Endothelial cell of umbilical vein (primary cell): ENCODE results near the gene POGZ. TPM values are rescaled to one million over a fixed set of nuclear protein-coding genes. Genes with fewer than 3 reads are reported as not detected.

Source experiments
- BruUV-seq: library from RNA; stranded (reverse); fragments of 400-500 nt; replicated peaks from 2 replicates; lab custom pipeline; 2021; lab: Mats Ljungman, UMichigan
- CTCF ChIA-PET: fragments of 300-600, 350-600 bp; sonication (Branson Sonifier 250); formaldehyde crosslinking; loops from one replicate; lab custom pipeline; 2021; ENCODE audit warnings: antibody characterized with exemption, inconsistent platforms; lab: Charles Lee
- POLR2A ChIA-PET: fragments of 300-600, 350-600 bp; sonication (Branson Sonifier 250); formaldehyde crosslinking; loops from one replicate; lab custom pipeline; 2021; ENCODE audit warnings: antibody characterized with exemption, inconsistent platforms; lab: Charles Lee
- DNase-seq: peaks from one replicate; pipeline ENCODE4 v3.0.0-alpha.2; 2011; ENCODE audit warnings: low read depth, low spot score
- FAIRE-seq: peaks from 2 replicates; lab custom pipeline; 2011; peaks lifted over from hg19 to GRCh38; lab: Jason Lieb, UNC
- H2AFZ ChIP-seq: 2 replicates; pipeline ENCODE4 v1.6.0; 2012; ENCODE audit warnings: low read depth, low read length, control low read depth, inconsistent platforms
- H3K27ac ChIP-seq: 2 replicates; pipeline ENCODE4 v1.5.1; 2011; ENCODE audit warnings: low read depth, mild to moderate bottlenecking, control low read depth, low read length, moderate library complexity; ENCODE audit not compliant: insufficient read depth
- H3K27me3 ChIP-seq, 2 experiments: 2 replicates each; pipeline versions ENCODE4 v1.6.0 to v1.6.1; 2011; ENCODE audit warnings: low read length in 2 of 2, mixed read lengths in 1 of 2; ENCODE audit not compliant: control insufficient read depth in 2 of 2, insufficient read depth in 2 of 2
- H3K36me3 ChIP-seq, 2 experiments: 2 replicates in 1 of 2; 3 replicates in 1 of 2; pipeline ENCODE4 v1.5.1; 2011; ENCODE audit warnings: low read length in 2 of 2, mild to moderate bottlenecking in 1 of 2, moderate library complexity in 1 of 2; ENCODE audit not compliant: control insufficient read depth in 2 of 2, insufficient read depth in 2 of 2; ENCODE audit errors: extremely low read depth in 1 of 2
- H3K4me1 ChIP-seq: 3 replicates; pipeline ENCODE4 v1.5.1; 2011; ENCODE audit warnings: mild to moderate bottlenecking, low read length; ENCODE audit not compliant: control insufficient read depth, insufficient read depth; ENCODE audit errors: extremely low read depth
- H3K4me2 ChIP-seq: 2 replicates; pipeline ENCODE4 v1.6.1; 2011; ENCODE audit warnings: low read length, control low read depth, mixed read lengths; ENCODE audit not compliant: insufficient read depth
- H3K4me3 ChIP-seq, 3 experiments: fragments of 200-600 bp in 1 of 3; sonication (generic), shearing (Covaris generic) in 1 of 3; replicated peaks in 1 of 3; 2 replicates each; pipeline ENCODE4 v1.5.1; 2011 to 2016; ENCODE audit warnings: control low read depth in 3 of 3, low read length in 3 of 3, mild to moderate bottlenecking in 2 of 3, inconsistent platforms in 1 of 3, low read depth in 1 of 3, moderate library complexity in 1 of 3; ENCODE audit not compliant: insufficient read depth in 1 of 3
- H3K79me2 ChIP-seq: 2 replicates; pipeline ENCODE4 v1.6.0; 2012; ENCODE audit warnings: low read length, inconsistent platforms; ENCODE audit not compliant: control insufficient read depth, insufficient read depth
- H3K9ac ChIP-seq: replicated peaks from 2 replicates; pipeline ENCODE3; 2011; ENCODE audit warnings: low read length, control low read depth; ENCODE audit not compliant: insufficient read depth; ENCODE audit errors: extremely low read depth
- H3K9me1 ChIP-seq: replicated peaks from 3 replicates; pipeline ENCODE4 v1.6.0; 2011; ENCODE audit warnings: mild to moderate bottlenecking, low read length; ENCODE audit not compliant: control insufficient read depth, insufficient read depth; ENCODE audit errors: extremely low read depth
- H3K9me3 ChIP-seq: replicated peaks from 2 replicates; pipeline ENCODE4 v1.5.1; 2012; ENCODE audit warnings: low read length, inconsistent platforms; ENCODE audit not compliant: control insufficient read depth, insufficient read depth
- H4K20me1 ChIP-seq: replicated peaks from 2 replicates; pipeline ENCODE3; 2011; ENCODE audit warnings: mild to moderate bottlenecking, low read length; ENCODE audit not compliant: control insufficient read depth, insufficient read depth; ENCODE audit errors: extremely low read depth
- CTCF ChIP-seq, 2 donors: IDR thresholded peaks; 1 replicate in 1 of 2; 2 replicates in 1 of 2; pipeline ENCODE4 v1.5.1; 2011; ENCODE audit warnings: low read length in 2 of 2, mild to moderate bottlenecking in 2 of 2, moderate library complexity in 2 of 2, control low read depth in 1 of 2, inconsistent platforms in 1 of 2, low read depth in 1 of 2; ENCODE audit not compliant: insufficient read depth in 1 of 2; ENCODE audit errors: extremely low read depth in 1 of 2
- EZH2 ChIP-seq: IDR thresholded peaks from 2 replicates; pipeline ENCODE4 v1.6.1; 2012; ENCODE audit warnings: borderline replicate concordance, low read depth, mild to moderate bottlenecking, moderate library complexity, low read length, inconsistent platforms; ENCODE audit not compliant: severe bottlenecking
- FOS ChIP-seq: IDR thresholded peaks from 2 replicates; pipeline ENCODE4 v1.6.1; 2011; ENCODE audit warnings: mild to moderate bottlenecking, low read length, moderate library complexity, borderline replicate concordance; ENCODE audit not compliant: insufficient read depth
- GATA2 ChIP-seq: IDR thresholded peaks from 2 replicates; pipeline ENCODE4 v1.7.0; 2011; ENCODE audit warnings: low read depth, mild to moderate bottlenecking, moderate library complexity, mixed read lengths, low read length; ENCODE audit not compliant: insufficient read length, insufficient read depth
- JUN ChIP-seq: IDR thresholded peaks from 2 replicates; pipeline ENCODE4 v1.6.1; 2011; ENCODE audit warnings: borderline replicate concordance, low read depth; ENCODE audit not compliant: insufficient read length, insufficient read depth
- MAX ChIP-seq: IDR thresholded peaks from 2 replicates; pipeline ENCODE4 v1.6.1; 2011; ENCODE audit not compliant: insufficient read depth, insufficient read length
- MYC ChIP-seq: IDR thresholded peaks from one replicate; pipeline ENCODE4 v1.6.1; 2011; ENCODE audit warnings: mild to moderate bottlenecking, low read depth, low read length
- POLR2A ChIP-seq: IDR thresholded peaks from 2 replicates; pipeline ENCODE4 v1.6.1; 2012; ENCODE audit warnings: low read depth, mild to moderate bottlenecking, control low read depth, low read length
- POLR2AphosphoS5 ChIP-seq: IDR thresholded peaks from 2 replicates; pipeline ENCODE4 v1.6.1; 2012; ENCODE audit warnings: low read depth, mild to moderate bottlenecking, control low read depth, low read length, moderate library complexity; ENCODE audit not compliant: insufficient read depth
- dilution Hi-C: fragments of 300-500 bp; cut with MboI; formaldehyde crosslinking; loops from one replicate; pipeline ENCODE4 v1.15.0; 2019; ENCODE audit warnings: low sequenced_read_pairs; ENCODE audit not compliant: extremely low pct_ligation_motif_present
- intact Hi-C: fragments of 100-400 bp; cut with micrococcal nuclease; formaldehyde crosslinking; loops from one replicate; pipeline ENCODE4 v1.10.0; 2022
- polyA plus RNA-seq, 4 experiments: library from polyadenylated mRNA; depleted of rRNA in 3 of 4; stranded (reverse) in 3 of 4; unstranded in 1 of 4; fragments of >200 nt; gene quantifications; 2 replicates each; pipeline versions ENCODE4 v1.2.1 to v1.2.3, GENCODE V29; 2011 to 2012; ENCODE audit warnings: missing spikeins in 1 of 4
- total RNA-seq: library from RNA; stranded (reverse); gene quantifications from 2 replicates; pipeline ENCODE4 v1.2.3, GENCODE V29; 2021

The POGZ gene
- total and polyA plus RNA-seq, 2 donors (not counting 3 experiments of a cell fraction or from before 2014, with no cell fraction given), result 50.7 to 96.7 TPM

DNA sequence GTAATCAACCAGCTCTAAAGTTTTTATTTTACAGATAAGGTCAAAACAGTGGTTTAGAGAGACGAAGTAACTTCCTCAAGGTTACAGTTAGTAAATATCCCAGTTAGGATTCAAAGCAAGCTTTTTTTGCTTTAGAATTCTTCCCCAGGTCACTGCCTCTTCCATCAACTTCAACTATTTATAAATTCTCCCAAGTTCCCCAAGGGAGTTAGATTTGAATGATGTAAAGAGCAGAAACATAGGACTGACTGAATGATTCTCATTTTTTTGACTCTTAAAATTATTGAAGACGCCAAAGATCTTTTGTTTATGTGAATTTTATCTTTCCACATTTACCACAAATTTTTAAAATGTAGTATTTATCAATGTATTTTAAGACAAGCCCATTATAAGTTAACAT lies 4.1 kb downstream of the POGZ start:
- Histone ChIP-seq H3K36me3 (no peaks in the 10 kb centered on the region), H4K20me1 (no peaks in the 10 kb centered on the region), H3K27ac (no peak overlapping the region), H3K4me2 (no peak overlapping the region), H2AFZ (no peak overlapping the region), H3K9me3 (no peaks in the 10 kb centered on the region), H3K27me3 (no peaks in the 10 kb centered on the region), H3K9ac (no peak overlapping the region), H3K79me2 (peaks cover 74% of the 10 kb centered on the region), H3K4me3 (no peak overlapping the region), H3K9me1 (no peaks in the 10 kb centered on the region), H3K4me1 (peaks cover 9% of the 10 kb centered on the region)
- intact Hi-C loops (loop anchor here (5.0 kb wide), 1 partner anchor 157 kb away; the partner anchor contains the start of gene SNX27), dilution Hi-C loops (no loop called here)
- no peak for FAIRE-seq
- no TSS peak for BruUV-seq
- CTCF ChIA-PET, result interaction anchor here (2.5 kb wide), 1 partner anchor 11 kb away, joined by 7 read pairs; no protein-coding TSS in a partner anchor
- TF ChIP-seq JUN (no peak), POLR2A (no peak), EZH2 (no peak), MYC (no peak), MAX (no peak), FOS (no peak), CTCF (IDR thresholded peaks at IDR 0.05; ENCODE audit: extremely low read depth in 1 of 2, insufficient read depth in 1 of 2, low read depth in 1 of 2, low read length in 2 of 2) (no peak), GATA2 (no peak), POLR2AphosphoS5 (no peak)
- DNase-seq, result no peak
- POLR2A ChIA-PET, result interaction anchor here (0.6 kb wide), 1 partner anchor 233 kb away, joined by 6 read pairs; no protein-coding TSS in a partner anchor
